GM21723 (cell line): ENCODE data around the gene SLC4A9.
"Not testable (repeated sequence)": the region's sequence is repeated elsewhere in the genome, so short reads cannot be mapped to it uniquely, and the experiment has no call there.

Source experiments
- ATAC-seq: cut with Tn5 transposase; IDR thresholded peaks from one replicate; pipeline ENCODE4 v1.9.1; 2021; ENCODE audit warnings: mild to moderate bottlenecking, moderate library complexity; ENCODE audit not compliant: unreplicated experiment

SLC4A9 gene

DNA sequence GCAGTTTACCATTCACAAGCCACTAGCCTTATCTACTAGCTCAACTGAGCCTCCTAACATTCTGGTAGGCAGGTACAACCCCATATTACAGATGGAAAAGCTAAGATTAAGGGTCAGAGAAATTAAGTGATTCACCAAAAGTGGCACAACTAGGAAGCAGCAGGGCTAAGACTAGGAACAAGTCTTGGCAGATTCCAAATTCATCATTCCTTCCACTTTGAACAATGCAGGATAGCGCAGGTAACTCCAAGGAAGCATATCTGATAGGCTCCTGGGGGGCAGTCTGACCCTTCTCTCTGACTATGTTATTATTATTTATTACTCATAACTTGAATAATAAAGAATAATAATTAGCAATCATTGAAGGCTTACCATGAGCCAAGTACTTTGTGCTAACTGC, 22.1 kb upstream of the SLC4A9 start:
- no peak for ATAC-seq

DNA sequence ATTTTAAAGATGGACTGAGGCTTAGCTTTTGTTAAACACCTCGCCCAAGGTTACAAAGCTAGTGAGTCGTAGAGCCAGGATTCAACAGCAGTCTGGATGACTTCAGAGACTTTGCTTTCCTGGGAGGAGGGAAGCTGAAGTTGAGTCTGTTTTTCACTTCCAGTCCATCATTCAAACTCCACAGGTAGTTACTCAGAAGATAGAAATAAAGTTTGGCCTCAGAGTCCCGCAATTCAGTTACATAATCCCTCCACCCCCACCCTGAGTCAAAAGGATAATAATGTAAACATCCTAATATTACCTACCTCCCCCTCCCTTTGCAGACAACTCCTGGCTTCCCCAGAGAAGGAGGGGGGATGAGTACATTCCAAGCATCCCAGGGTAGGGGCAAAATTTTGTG, 21.7 kb upstream of the SLC4A9 start:
- ATAC-seq = no peak

DNA sequence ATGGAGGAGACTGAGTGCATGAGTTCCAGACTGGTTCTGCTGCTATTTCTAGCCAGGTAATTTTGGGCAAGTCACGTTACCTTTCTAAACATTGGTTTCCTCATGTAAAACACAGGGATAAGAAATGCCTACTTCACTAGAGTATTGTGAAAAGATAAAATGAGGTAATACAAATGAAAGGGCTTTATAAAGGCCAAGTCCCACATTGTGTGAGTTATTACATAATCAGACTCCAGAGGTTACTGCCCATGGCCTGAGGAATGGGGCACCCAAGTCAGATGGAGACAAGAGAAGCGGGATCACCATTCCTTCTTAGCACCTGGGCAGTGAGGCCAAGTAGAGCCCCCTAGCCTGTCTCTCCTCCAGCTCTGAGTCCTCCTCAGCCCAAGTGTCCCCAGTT, 21.1 kb upstream of the SLC4A9 start:
- no peak for ATAC-seq

DNA sequence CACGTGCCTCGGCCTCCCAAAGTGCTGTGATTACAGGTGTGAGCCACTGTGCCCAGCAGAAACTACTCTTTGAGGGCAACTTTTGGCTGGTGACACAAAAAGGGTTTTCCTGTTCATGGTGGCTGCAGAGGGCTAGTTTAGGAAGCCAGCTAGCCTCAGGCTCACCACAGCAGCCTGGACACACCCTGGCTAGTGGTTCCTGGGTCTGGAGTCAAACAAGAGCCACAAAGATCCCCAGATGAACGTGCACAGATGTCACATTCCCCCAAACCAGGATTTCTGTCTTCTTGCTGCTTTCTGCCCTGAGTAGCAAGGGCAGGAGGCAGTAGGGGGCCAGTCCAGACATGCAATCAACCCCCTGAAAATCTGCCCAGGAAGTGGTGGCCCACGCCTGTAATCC, 20.4 kb upstream of the SLC4A9 start:
- no peak for ATAC-seq

DNA sequence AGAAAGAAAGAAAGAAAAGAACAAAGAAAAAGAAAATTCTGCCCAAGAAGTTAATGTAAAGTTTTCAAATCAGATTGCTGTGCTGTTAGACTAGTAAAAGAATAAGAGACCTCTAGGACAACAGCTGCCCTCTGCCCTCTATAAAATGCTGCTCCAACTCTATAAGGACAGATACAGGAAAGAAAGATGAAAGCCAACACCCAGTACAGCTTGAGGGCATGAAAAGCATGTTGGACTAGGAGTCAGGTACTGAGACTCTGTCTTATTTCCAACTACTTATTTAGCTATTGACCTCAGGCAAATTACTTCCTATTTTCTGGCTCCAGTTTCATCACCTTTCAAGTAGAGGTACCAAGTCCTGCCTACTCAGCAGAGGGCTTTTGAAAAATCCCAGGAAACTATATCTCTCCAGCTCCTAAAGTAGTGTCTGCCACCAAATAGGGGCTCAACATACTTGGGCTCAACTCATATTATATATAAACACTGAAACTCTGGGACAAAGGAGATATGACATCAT, 19.3 kb upstream of the SLC4A9 start:
- ATAC-seq = no peak

DNA sequence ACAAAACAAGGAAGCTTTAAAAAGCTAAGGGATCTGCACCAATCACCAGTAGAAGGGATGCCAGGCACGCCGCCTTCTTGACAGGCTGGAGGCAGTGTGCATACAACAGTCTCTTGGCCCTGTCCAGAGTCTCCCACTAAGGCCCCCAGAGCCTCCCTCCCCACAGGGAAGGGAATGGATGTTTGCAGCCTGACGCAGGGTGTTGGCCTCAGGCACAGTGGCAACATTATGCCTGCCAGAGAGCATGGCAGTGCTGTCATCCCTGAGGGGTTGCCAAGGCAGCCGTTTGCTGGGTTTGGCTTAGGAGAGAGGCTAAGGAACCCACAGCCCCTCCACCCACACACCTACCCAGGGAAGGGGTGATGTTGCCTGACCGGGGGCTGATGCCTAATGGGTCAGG, 18.4 kb upstream of the SLC4A9 start:
- ATAC-seq = no peak

DNA sequence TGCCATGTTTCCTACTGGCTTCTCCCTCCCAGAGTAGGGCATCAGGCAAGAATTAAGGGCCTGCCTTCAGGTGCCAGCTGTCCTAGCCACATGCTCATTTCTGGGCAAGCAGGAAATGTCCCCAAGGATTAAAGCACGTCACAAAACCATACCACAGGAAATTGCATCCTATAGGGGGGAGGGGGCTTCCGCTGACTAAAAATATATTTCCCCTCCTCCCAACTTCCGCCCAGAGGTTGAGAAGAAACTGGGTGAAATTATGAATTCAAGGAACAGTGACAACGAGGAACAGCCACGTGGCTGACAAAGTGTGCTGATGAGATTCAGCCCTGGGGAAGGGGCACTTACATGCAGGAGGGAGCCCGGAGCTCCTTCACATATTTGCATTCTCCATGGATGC, 17.7 kb upstream of the SLC4A9 start:
- ATAC-seq = no peak

DNA sequence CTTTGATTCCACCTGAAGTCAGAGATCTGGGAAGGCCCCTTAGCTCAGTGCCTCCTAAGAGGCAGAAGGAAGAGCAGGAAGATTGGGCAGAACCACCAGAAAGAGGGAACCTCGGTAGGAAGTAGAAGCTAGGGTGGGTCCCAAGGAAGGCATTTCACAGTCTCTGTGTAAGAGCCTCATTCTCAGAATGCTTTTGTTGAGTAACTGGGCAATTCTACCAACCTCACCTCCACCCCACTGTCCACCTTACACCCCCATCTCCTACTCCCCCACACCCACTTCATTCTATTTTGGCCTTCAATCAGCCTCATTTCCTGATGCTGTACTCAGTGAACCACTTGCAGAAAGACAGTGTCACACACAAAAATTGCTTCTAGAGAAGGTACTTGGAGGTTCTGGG, 17.1 kb upstream of the SLC4A9 start:
- ATAC-seq = no peak

DNA sequence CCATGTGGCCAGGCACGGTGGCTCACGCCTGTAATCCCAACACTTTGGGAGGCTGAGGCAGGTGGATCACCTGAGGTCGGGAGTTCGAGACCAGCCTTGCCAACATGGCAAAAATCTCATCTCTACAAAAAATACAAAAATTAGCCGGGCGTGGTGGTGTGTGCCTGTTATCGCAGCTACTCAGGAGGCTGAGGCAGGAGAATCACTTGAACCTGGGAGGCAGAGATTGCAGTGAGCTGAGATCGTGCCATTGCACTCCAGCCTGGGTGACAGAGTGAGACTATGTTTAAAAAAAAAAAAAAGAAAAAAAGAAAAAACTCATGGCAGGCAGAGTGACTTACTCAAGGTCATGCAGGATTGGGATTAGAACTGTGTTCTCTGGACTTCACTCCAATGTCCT, 16.1 kb upstream of the SLC4A9 start:
- ATAC-seq = not testable (repeated sequence)

DNA sequence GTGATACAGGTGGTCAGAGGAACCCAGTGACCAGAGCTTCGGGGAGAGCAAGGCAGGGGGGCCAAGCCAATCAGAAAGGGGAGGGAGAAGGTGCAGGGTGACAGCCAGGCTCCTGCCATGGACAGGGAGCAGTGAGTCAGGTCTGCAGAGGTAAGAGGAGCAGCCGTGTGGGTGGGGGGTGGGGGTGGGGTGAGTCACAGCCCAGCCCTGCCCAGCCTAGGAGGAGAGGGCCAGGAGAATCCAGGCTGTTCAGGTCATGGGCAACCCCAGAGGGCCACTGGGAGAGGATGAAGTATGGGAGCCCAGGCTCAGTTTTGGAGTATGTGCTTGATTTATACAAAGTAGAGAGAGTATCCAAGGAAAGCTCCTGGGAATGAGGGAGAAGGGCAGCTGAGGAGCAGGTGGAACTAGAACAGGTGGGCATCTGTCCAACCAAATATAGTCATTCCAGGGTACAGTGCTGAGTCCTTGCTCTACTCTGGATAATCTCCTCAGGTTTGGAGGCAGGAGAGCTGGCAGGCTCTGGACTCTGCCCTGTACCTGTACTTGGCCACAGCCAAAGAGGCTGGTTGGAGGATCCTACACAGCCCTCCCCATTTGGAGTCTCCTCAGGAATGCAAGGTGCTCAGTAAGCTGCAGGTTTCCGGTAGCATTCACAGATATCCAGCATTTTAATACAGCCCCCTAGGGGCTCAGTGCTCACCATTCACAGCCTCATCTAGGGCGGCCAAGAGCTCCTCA, 15.1 kb upstream of the SLC4A9 start:
- no peak for ATAC-seq

DNA sequence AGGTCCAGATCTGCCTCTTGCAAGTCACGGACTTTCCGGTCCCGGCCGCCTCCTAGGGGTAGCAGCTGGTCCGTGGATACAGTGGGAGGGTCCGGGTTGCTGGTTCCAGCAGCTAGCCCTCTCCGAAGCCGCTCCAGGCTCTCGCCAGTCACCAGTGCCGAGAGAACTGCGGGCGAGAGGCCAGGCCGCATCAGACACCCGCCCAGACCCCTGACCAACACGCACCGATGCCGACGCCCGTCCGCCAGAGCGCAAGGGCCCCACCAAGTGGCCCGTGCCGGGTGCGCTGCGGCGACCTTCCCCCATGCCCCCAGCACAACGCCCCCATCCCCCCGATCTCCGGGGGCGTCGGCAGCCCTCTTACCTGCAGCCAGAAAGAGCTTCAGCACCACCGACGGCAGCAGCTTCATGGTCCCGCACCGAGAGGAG, 14.1 kb upstream of the SLC4A9 start:
- ATAC-seq = peak; percentile 12

DNA sequence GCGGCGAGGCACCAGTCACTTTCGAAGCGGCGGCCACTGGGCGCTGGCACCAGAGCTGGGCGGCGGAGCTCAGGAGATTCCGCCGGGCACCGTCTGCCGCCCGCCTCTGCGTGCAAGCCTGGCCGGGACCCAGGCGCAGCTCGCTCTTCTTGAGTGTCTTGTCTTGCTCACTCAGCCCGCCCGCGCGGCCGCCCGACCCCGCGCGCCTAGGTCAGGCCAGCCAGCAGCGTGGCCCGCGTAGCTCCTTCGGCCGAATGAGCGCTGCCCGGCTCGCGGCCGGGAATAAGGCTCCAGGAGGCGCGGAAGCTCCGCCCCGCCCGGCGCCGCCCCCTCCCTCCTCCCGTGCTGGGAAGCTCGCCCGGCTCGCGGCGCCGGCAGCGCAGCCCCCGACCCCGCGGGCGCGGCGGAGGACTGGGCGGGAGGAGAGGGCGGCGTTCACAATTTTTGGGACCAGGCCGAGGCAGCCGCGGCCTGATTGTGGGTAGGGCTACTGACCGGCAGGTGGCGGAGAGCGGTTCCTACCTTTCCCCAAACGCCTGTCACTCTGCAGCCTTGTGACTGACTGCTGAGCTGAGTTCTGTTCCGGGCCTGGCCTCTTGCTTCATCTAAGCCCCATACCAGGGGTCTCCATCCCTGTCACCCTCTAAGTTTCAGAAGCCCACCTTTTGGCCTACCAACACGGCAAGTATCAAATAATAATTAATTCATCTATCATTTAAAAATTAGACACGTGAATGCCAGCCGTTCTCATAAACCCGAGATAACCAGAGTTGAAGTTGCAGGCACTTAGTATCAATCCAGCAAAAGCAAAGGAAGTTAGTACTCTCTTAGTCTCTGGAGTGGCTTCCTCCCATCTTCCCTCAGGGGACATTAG, 13.4 kb upstream of the SLC4A9 start, which contains the start of gene HBEGF:
Gene HBEGF (minus strand): TSS at position 256 of the 874 bp plus-strand sequence. CDS start 275 bp downstream, outside the sequence.
- peak; percentile 80 for ATAC-seq

DNA sequence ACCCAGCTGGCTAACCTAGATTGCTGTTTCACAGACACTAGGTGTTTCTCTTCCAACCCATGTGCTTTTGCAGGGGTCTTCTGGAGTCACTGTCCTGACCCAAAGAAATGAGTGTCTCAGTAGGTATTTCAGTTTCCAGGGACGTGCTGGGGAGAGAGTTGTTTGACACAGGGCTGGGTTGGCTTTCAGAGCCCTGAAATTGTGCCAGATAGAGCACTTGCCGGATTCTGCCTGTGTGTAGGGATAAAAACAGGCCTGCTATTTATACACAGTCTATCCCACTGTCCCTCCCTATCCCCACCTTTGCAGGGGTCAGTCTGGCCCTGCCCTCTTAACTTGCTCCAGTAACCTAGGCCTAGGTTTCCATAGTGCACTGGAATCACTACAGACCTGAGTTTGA, 12.6 kb upstream of the SLC4A9 start:
- ATAC-seq = no peak

DNA sequence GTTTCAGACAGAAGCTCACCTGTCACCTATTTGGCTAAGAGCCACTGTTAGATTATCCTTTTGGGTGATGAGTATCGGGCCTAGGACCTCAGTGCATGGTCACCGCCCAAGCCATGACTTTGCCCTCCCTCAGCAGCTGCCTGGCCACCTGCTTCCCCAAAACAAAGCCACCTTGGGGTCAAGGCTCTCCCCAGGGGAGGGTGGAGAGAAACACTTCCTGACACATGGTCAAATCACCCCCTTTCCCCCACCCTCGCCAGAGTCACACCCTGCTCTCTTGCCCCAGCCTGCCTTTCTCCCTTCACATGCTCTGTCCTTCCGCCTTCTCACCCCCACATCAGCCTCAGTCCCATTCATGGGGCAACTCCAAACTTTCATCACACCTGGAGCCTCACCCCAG, 11.9 kb upstream of the SLC4A9 start:
- ATAC-seq = no peak

DNA sequence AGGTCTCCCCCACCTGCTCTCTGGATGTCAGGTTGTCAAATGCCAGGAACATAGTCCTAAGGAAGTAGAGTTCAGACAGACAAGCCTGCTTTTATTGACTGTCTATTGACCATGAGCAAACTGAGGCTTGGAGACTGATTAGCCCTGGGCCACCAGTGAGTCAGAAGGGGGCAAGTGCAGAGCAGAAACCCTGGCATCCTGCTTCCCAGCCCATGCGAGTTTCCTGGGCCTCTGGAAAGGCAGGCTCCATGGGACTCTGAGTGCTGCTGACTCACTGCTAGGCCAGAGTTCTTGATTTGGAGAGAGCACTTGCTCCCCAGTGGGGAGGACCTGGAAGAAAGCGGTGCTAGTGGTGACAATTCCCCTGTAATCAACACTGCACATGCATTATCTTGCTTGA, 10.8 kb upstream of the SLC4A9 start:
- no peak for ATAC-seq

DNA sequence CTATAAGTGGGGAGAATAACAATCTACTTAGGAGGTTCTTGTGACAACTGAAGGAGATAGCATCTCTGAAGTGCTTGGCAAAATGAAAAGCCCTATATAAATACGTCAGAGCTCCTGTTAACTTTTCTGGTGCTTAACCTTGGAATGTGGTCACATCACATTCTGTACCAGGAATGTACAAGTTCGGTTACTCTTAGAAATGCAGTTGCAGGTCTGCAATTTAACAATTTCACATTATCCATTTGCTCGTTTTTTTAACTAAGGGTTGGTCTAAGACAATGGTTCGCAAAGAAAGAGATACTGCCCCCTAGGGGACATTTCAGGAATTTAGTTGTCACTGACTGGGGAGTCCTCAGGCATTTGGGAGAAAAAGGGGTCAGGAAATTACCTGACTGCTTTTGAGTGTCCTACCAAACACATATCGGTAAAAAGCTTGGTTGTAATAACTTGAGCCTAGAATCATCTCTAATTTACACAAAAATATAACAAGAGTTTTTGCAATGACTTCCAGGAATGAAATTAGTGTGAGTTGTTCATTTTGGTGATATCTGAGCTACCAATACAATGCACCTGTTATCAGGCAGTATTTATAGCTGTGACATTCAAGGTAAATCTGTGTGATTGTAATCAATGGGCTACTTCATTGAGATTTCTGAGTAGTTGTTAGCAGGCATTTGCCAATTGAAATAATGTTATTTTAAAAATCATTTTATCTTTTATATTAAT, 8.2 kb upstream of the SLC4A9 start:
- no peak for ATAC-seq

DNA sequence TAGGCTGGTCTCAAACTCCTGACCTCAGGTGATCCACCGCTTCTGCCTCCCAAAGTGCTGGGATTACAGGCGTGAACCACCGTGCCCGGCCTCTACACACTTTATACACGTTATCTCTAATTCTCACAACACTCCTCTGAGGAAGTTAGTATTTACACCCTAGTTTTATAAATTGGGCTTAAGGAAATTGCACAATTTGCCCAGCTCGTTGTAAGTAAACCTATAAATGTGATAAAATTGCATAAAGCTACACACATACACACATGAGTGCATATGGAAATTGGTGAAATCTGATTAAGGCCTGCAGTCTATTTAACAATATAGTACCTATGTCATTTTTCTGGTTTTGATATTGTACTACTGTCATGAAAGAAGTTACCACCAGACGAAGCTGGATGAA, 4.4 kb upstream of the SLC4A9 start:
- ATAC-seq = no peak

DNA sequence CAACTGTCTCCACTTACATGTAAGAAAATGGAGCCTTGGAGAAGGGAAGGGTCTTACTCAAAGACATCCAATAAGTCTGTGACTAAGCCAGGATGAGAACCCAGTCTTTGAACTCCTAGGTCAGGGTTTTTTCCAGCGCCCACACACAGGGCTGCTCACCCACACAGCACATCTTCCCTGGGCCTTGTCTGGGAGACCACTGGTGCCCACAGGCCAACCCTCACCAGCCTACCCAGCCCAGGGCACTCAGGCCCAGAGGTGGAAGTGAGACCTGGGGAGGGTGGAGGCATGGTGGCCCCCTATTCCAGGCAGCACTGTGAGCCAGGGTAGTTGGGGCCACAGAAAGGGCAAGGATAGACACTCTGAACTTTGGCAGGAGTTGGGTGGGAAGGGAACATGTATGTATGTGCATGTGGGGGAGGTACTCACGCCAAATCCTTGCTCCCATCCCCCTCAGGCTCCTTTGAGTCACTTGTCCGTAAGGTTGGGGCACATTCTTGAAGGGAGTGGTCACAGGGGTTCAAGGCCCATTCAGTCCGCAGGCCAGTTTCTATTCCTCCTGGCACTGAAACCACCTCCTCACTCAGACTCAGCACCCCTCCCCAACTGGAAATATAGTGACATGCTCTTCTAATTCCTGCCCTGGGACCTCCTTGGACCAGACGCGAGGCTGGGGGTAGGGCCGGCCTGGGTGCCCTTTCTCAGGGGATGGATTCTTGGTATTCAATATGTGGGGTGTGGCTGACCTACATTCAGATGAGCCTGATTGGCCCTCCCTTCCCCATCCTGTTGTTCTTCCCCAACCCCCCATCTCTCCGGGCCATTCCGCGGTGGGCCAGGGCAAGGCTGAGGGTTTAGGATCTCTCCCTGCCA, 2.9 kb upstream of the SLC4A9 start:
- peak; percentile 29 for ATAC-seq

DNA sequence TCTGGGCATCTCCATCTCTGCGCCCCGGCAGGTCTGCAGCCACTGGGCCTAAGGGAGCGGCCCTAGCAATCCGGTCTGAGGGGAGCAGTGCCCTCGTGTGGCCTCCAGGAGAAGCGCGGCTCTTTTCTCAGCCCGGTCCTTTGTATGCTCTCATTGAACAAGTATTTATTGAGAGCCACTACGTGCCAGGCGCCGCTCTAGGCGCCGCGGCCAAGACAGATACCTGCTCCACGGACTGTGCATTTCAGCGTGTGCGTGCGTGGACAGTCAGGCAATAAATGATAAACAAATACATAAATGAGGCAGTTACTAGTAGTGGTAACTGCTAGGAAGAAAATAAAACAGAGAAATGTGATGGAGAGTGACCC, 2.3 kb upstream of the SLC4A9 start:
- ATAC-seq = peak; percentile 97

DNA sequence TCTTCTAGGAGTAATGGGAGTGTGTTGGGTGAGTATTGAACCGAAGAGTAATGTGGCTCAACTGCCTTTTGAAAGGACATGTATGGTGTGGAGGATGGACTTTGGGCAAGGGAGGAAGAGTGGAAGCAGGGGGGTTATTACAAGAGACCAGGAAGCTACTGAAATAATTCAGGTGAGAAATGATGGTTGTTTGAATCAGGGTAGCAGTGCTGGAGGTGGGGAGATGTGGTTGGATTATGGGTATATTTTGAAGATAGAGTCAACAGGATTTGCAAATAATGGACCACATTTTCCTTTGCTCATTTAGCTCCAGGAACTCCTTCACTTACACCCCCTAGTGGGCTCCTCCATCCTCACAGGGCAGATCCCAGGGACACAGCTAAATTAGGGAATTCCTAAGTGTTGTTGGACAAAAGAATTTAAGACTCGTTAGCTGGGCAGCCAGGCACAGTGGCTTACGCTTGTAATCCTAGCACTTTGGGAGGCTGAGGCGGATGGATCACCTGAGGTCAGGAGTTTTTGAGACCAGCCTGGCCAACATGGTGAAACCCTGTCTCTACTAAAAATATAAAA, 1.2 kb upstream of the SLC4A9 start:
- no peak for ATAC-seq
